ENCODE results near the gene ZNF407.

ZNF407 gene

GRCh38 chr18:74976331-74976909 is 378.8 kb downstream of the ZNF407 start:
- Histone ChIP-seq H3K79me2 (ENCODE audit: insufficient read depth, low read depth) (no peaks in the 10 kb centered on the region), H3K4me1 (ENCODE audit: low read depth, poor library complexity, severe bottlenecking) (no peaks in the 10 kb centered on the region), H3K4me3 (IDR thresholded peaks at IDR 0.05; ENCODE audit: insufficient read depth, low read depth, low read length) (no peak overlapping the region), H2AFZ (ENCODE audit: low read depth) (no peak overlapping the region), H4K20me1 (ENCODE audit: insufficient read depth) (no peaks in the 10 kb centered on the region), H3K4me2 (no peak overlapping the region), H3K27ac (no peak overlapping the region), H3K9ac (no peak overlapping the region), H3K36me3 (ENCODE audit: insufficient read depth) (no peaks in the 10 kb centered on the region), H3K27me3 (ENCODE audit: insufficient read depth, low read depth) (no peaks in the 10 kb centered on the region)
- no peak for TF ChIP-seq CTCF (conservative IDR thresholded peaks at IDR 0.05; ENCODE audit: low read depth, low read length)

DNA sequence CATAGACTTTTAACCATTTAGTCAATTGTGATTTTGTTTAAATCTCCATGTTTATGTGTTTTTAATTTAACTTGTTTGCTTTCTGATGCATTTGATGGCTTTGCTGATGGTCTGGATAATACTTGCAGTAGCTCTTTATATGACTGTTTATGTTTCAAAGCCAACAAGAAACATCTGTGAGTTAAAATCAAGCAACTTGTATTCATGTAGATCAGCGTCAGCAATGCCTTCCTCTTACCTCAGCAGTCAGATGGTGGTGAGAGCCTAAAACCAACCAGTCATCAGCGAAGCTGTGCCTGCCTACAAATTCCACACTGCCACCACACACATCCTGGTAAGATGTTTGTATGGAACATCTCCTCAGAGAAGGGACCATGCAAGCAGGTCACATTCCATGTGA is 379.4 kb downstream of the ZNF407 start:
- Histone ChIP-seq H3K79me2 (ENCODE audit: insufficient read depth, low read depth) (no peaks in the 10 kb centered on the region), H3K27ac (no peak overlapping the region), H3K36me3 (ENCODE audit: insufficient read depth) (no peaks in the 10 kb centered on the region), H3K4me1 (ENCODE audit: low read depth, poor library complexity, severe bottlenecking) (no peaks in the 10 kb centered on the region), H4K20me1 (ENCODE audit: insufficient read depth) (no peaks in the 10 kb centered on the region), H2AFZ (ENCODE audit: low read depth) (no peak overlapping the region), H3K27me3 (ENCODE audit: insufficient read depth, low read depth) (no peaks in the 10 kb centered on the region), H3K4me3 (IDR thresholded peaks at IDR 0.05; ENCODE audit: insufficient read depth, low read depth, low read length) (no peak overlapping the region), H3K9ac (no peak overlapping the region), H3K4me2 (no peak overlapping the region)
- no peak for TF ChIP-seq CTCF (conservative IDR thresholded peaks at IDR 0.05; ENCODE audit: low read depth, low read length)

GRCh38 chr18:74980669-74981068 is 383.0 kb downstream of the ZNF407 start:
- Histone ChIP-seq H3K9ac (no peak overlapping the region), H3K27ac (no peak overlapping the region), H3K27me3 (ENCODE audit: insufficient read depth, low read depth) (no peaks in the 10 kb centered on the region), H3K4me3 (IDR thresholded peaks at IDR 0.05; ENCODE audit: insufficient read depth, low read depth, low read length) (no peak overlapping the region), H3K4me1 (ENCODE audit: low read depth, poor library complexity, severe bottlenecking) (no peaks in the 10 kb centered on the region), H3K36me3 (ENCODE audit: insufficient read depth) (no peaks in the 10 kb centered on the region), H3K4me2 (no peak overlapping the region), H3K79me2 (ENCODE audit: insufficient read depth, low read depth) (no peaks in the 10 kb centered on the region), H2AFZ (ENCODE audit: low read depth) (no peak overlapping the region), H4K20me1 (ENCODE audit: insufficient read depth) (no peaks in the 10 kb centered on the region)
- no peak for TF ChIP-seq CTCF (conservative IDR thresholded peaks at IDR 0.05; ENCODE audit: low read depth, low read length)

DNA sequence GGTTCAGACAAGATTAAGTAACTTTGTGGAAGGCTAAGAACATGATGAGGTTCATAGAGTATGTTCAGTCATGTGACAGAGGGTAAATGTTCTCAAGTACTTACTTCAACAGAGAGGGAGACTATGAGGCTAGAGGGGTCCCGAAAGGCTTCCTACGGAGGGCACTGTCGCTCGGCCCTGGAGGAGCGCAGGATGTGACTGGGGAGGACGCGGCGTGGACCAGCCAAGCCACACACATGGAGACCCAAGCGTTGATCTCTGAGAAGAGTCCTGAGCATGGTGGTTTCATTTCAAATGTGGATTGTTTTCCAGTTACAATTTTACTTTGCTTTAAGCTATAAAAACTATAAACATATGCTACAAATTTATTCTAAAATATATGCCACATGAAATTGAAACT is 383.8 kb downstream of the ZNF407 start:
- no peak overlapping the region for H3K4me3 ChIP-seq (IDR thresholded peaks at IDR 0.05; ENCODE audit: insufficient read depth, low read depth, low read length)
- no peak for TF ChIP-seq CTCF (conservative IDR thresholded peaks at IDR 0.05; ENCODE audit: low read depth, low read length)
- H3K27ac ChIP-seq, result no peak overlapping the region
- H2AFZ ChIP-seq (ENCODE audit: low read depth), result no peak overlapping the region
- H3K27me3 ChIP-seq (ENCODE audit: insufficient read depth, low read depth), result no peaks in the 10 kb centered on the region
- H3K9ac ChIP-seq, result no peak overlapping the region
- no peaks in the 10 kb centered on the region for H3K79me2 ChIP-seq (ENCODE audit: insufficient read depth, low read depth)
- H3K4me2 ChIP-seq, result no peak overlapping the region
- H3K4me1 ChIP-seq (ENCODE audit: low read depth, poor library complexity, severe bottlenecking), result no peaks in the 10 kb centered on the region
- H3K36me3 ChIP-seq (ENCODE audit: insufficient read depth), result no peaks in the 10 kb centered on the region
- H4K20me1 ChIP-seq (ENCODE audit: insufficient read depth), result no peaks in the 10 kb centered on the region

Measured in KMS-11 (cell line).